ENCODE data around the gene RNF227. TPM values are rescaled to one million over a fixed set of nuclear protein-coding genes. Genes with fewer than 3 reads are reported as not detected.

The RNF227 gene
- total RNA-seq (ENCODE audit: low replicate concordance) = 4.0 and 4.8 TPM in 2 replicates

DNA sequence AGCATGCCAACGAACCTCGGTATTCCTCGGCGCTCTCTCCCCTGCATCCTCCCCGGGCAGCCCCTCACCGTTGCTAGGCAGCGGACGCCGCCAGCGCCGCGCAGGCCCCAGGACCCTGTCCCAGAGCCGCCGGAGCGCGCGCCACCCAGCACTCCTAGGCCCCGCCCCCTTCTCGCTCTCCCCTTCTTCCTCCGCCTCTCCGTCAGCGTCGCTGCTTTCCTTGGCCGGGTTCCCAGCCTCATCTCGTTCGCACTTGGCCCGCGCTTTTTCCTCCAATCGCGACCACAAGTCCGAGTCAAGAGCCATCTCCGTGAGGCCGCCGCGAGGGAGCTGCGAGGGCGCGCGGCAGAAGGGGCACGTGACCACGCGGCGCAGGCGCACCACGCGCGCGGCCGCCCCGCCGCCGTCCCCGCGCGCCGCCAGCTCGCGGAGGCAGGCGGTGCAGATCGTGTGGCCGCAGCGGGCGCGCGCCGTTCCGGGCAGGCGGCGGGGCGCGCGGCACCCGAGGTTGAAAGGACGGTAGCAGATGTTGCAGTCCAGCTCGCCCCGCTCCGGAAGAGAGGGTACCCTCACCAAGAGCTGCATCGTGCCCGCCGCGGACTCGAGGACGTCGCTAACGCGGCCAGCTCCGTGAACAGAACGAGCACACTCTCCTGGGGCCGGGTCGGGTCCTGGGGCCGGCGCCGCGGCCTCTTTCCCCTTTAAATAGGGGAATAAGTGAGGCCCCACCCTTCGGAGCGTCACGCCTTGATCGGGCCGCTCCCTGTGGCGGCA, at the start of gene RNF227:
Gene RNF227, minus strand, starts transcription at position 679 of the 774 bp plus-strand sequence. Its CDS starts 94 bp downstream, at position 585.
- H3K4me1 Mint-ChIP-seq = peaks cover 19% of the 10 kb centered on the region
- TF ChIP-seq EZH2phosphoT487 (IDR thresholded peaks at IDR 0.05) (no peak), EZH2 (IDR thresholded peaks at IDR 0.05) (no peak)
- TF ChIP-seq, protein P1, sequence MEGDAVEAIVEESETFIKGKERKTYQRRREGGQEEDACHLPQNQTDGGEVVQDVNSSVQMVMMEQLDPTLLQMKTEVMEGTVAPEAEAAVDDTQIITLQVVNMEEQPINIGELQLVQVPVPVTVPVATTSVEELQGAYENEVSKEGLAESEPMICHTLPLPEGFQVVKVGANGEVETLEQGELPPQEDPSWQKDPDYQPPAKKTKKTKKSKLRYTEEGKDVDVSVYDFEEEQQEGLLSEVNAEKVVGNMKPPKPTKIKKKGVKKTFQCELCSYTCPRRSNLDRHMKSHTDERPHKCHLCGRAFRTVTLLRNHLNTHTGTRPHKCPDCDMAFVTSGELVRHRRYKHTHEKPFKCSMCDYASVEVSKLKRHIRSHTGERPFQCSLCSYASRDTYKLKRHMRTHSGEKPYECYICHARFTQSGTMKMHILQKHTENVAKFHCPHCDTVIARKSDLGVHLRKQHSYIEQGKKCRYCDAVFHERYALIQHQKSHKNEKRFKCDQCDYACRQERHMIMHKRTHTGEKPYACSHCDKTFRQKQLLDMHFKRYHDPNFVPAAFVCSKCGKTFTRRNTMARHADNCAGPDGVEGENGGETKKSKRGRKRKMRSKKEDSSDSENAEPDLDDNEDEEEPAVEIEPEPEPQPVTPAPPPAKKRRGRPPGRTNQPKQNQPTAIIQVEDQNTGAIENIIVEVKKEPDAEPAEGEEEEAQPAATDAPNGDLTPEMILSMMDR (IDR thresholded peaks at IDR 0.05) = no peak
- H3K36me3 ChIP-seq = no peaks in the 10 kb centered on the region
- peak within 1 kb of the TSS; percentile 75 for H3K4me2 ChIP-seq
- H3K27me3 Mint-ChIP-seq (ENCODE audit: insufficient read depth, low read depth) = peaks cover 11% of the 10 kb centered on the region
- peak; percentile 95 for DNase-seq (ENCODE audit: low spot score)
- H3K4me3 ChIP-seq = peak within 1 kb of the TSS; percentile 45
- H3K4me1 ChIP-seq = peaks cover 4% of the 10 kb centered on the region
- peaks cover 22% of the 10 kb centered on the region for H3F3A ChIP-seq (ENCODE audit: low read depth)
- H3K79me2 ChIP-seq (ENCODE audit: low read depth) = no peaks in the 10 kb centered on the region
- H3K36me3 Mint-ChIP-seq = no peaks in the 10 kb centered on the region
- H3K4me3 Mint-ChIP-seq = peak within 1 kb of the TSS; percentile 88
- H2AFZ ChIP-seq (replicated peaks) = peak within 1 kb of the TSS; percentile 88
- H3K27ac Mint-ChIP-seq = peak within 1 kb of the TSS; percentile 76
- no peak within 1 kb of the TSS for H3K9ac ChIP-seq
- peaks cover 62% of the 10 kb centered on the region for H3K27me3 ChIP-seq
- H3K9me3 Mint-ChIP-seq = no peaks in the 10 kb centered on the region
- peaks cover 3% of the 10 kb centered on the region for H4K20me1 ChIP-seq (ENCODE audit: low read depth)
- H3K27ac ChIP-seq = no peak within 1 kb of the TSS
- H3K9me3 ChIP-seq (ENCODE audit: low read depth) = no peaks in the 10 kb centered on the region

DNA sequence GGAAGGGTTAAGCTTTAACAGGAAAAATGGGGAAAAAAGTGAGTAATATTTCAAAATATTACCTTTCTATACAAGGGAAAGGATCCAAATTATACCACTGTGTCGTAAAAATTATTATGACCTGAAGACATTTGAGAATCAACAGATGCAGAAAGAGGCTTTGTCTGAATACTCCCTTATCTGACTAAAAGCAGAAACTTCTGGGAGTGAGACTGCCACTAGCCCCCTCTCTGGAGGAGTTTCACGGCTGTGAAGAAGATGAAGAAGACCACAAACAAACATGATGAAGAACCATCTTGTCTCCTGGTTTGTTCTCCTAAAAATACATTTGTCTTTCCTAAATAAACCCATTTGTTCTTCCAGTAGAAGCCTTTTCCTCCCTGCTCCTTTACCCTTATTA, 45.3 kb upstream of the RNF227 start:
- DNase-seq (ENCODE audit: low spot score) = no peak
- H3K27ac Mint-ChIP-seq = no peak overlapping the region
- no peak overlapping the region for H3K4me3 ChIP-seq

DNA sequence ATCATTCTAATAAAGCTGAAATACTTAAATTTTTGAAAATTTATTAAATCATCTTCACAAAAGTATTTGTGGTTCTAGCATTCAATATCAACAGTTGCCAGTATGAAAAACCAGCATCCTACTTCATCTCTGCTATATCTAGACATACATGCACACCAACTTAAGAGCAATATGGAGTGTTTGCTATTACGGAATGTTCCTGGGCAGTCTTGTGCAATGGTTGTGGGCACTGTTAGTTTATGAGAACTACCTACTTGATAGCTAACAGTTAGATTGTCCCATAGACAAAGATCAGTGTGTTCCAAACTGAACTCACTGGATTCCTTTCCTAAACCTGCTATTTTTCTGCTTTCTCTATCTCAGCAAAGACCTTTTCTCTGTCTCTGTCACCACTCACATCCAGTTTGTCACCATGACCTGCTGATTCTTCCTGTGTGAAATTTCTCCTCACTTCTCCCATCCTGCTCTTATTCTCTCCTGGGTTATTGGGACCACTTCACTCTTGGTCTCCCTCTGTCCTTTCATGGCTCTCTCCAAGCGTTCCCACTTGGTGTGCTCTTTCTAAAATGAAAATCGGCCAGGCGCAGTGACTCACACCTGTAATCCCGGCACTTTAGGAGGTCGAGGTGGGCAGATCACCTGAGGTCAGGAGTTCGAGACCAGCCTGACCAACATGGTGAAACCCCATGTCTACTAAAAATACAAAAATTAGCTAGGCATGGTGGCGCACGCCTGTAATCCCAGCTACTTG, 43.6 kb upstream of the RNF227 start:
- Histone ChIP-seq H3K79me2 (ENCODE audit: low read depth) (no peaks in the 10 kb centered on the region), H3K9me3 (ENCODE audit: low read depth) (no peaks in the 10 kb centered on the region), H3K4me1 (no peaks in the 10 kb centered on the region), H3K9ac (no peak overlapping the region), H3F3A (ENCODE audit: low read depth) (no peaks in the 10 kb centered on the region), H3K27me3 (no peaks in the 10 kb centered on the region), H3K4me2 (no peak overlapping the region), H3K27ac (no peak overlapping the region), H3K36me3 (no peaks in the 10 kb centered on the region), H3K4me3 (no peak overlapping the region), H4K20me1 (ENCODE audit: low read depth) (no peaks in the 10 kb centered on the region), H2AFZ (replicated peaks) (no peak overlapping the region)
- Mint-ChIP-seq H3K27ac (no peak overlapping the region), H3K4me1 (no peaks in the 10 kb centered on the region), H3K4me3 (no peak overlapping the region), H3K36me3 (no peaks in the 10 kb centered on the region), H3K27me3 (ENCODE audit: insufficient read depth, low read depth) (peaks cover 2% of the 10 kb centered on the region), H3K9me3 (no peaks in the 10 kb centered on the region)
- TF ChIP-seq EZH2 (IDR thresholded peaks at IDR 0.05) (no peak), EZH2phosphoT487 (IDR thresholded peaks at IDR 0.05) (no peak)
- TF ChIP-seq, protein P1 (IDR thresholded peaks at IDR 0.05) = no peak
- no peak for DNase-seq (ENCODE audit: low spot score)

More for the DNA sequence above, 45.3 kb upstream of the RNF227 start:
- Histone ChIP-seq H3F3A (ENCODE audit: low read depth) (no peaks in the 10 kb centered on the region), H3K27ac (no peak overlapping the region), H3K9me3 (ENCODE audit: low read depth) (no peaks in the 10 kb centered on the region), H3K27me3 (no peaks in the 10 kb centered on the region), H3K4me1 (no peaks in the 10 kb centered on the region), H3K79me2 (ENCODE audit: low read depth) (no peaks in the 10 kb centered on the region), H2AFZ (replicated peaks) (no peak overlapping the region), H4K20me1 (ENCODE audit: low read depth) (no peaks in the 10 kb centered on the region), H3K4me2 (no peak overlapping the region), H3K36me3 (no peaks in the 10 kb centered on the region), H3K9ac (no peak overlapping the region)
- H3K9me3 Mint-ChIP-seq = no peaks in the 10 kb centered on the region
- no peaks in the 10 kb centered on the region for H3K4me1 Mint-ChIP-seq
- peaks cover 2% of the 10 kb centered on the region for H3K27me3 Mint-ChIP-seq (ENCODE audit: insufficient read depth, low read depth)
- no peak overlapping the region for H3K4me3 Mint-ChIP-seq
- TF ChIP-seq, protein P1 (IDR thresholded peaks at IDR 0.05) = no peak
- TF ChIP-seq EZH2 (IDR thresholded peaks at IDR 0.05) = no peak
- no peak for TF ChIP-seq EZH2phosphoT487 (IDR thresholded peaks at IDR 0.05)
- H3K36me3 Mint-ChIP-seq = no peaks in the 10 kb centered on the region

All from neural progenitor cell (in vitro differentiated cells).